A549 (cell line): ENCODE results near the gene LRIG1. TPM values are rescaled to one million over a fixed set of nuclear protein-coding genes. Genes with fewer than 3 reads are reported as not detected.

Experiments
- ATAC-seq, 2 experiments: fragments of 200-7000 bp in 1 of 2; fragments of >200 bp in 1 of 2; cut with Nextera tagmentation in 1 of 2; cut with Tn5 transposase in 1 of 2; 3 replicates each; pipeline versions ENCODE4 v1.8.0 to v1.9.1; 2018 to 2020; ENCODE audit warnings: mild to moderate bottlenecking in 1 of 2, moderate library complexity in 1 of 2
- CTCF ChIA-PET: fragments of 300-600 bp; sonication (Branson Sonifier 250); formaldehyde crosslinking; extraction: SDS; loops from one replicate; lab custom pipeline; 2021; ENCODE audit warnings: antibody characterized with exemption, inconsistent platforms; lab: Yijun Ruan, JAX
- POLR2A ChIA-PET: fragments of 350-600 bp; formaldehyde crosslinking; extraction: SDS; loops from one replicate; lab custom pipeline; 2021; ENCODE audit warnings: antibody characterized with exemption, inconsistent platforms; lab: Yijun Ruan, JAX
- DNase-seq, 2 experiments: peaks; one replicate each; pipeline versions ENCODE4 v3.0.0 to v3.0.0-alpha.2; 2011 to 2016; ENCODE audit warnings: low read depth in 1 of 2, low spot score in 1 of 2
- FAIRE-seq: peaks from 2 replicates; lab custom pipeline; 2011; peaks lifted over from hg19 to GRCh38; lab: Jason Lieb, UNC
- H3K27ac ChIP-seq, 2 experiments: fragments of >200 bp; sonication (Bioruptor Twin); formaldehyde crosslinking; 3 replicates each; pipeline ENCODE4 v1.5.1; 2016 to 2017
- H3K4me1 ChIP-seq: fragments of >200 bp; sonication (Bioruptor Twin); formaldehyde crosslinking; 3 replicates; pipeline ENCODE4 v1.6.1; 2016
- H3K4me2 ChIP-seq: fragments of >200 bp; sonication (Bioruptor Twin); formaldehyde crosslinking; 3 replicates; pipeline ENCODE4 v1.6.1; 2016
- H3K4me3 ChIP-seq: fragments of >200 bp; sonication (Bioruptor Twin); formaldehyde crosslinking; 3 replicates; pipeline ENCODE4 v1.5.1; 2016
- H3K9me3 ChIP-seq: fragments of >200 bp; sonication (Bioruptor Twin); formaldehyde crosslinking; 3 replicates; pipeline ENCODE4 v1.6.1; 2016
- CBX2 ChIP-seq: fragments of 200-600 bp; sonication (generic); IDR thresholded peaks from 2 replicates; pipeline ENCODE4 v1.6.1; 2016; ENCODE audit warnings: low read depth, mild to moderate bottlenecking, borderline replicate concordance
- CBX8 ChIP-seq: fragments of 200-600 bp; sonication (generic); IDR thresholded peaks from 2 replicates; pipeline ENCODE4 v1.6.1; 2016
- CHD2 ChIP-seq: fragments of 150-350 bp; IDR thresholded peaks from 2 replicates; pipeline ENCODE4 v1.6.1; 2014; ENCODE audit warnings: low read length; ENCODE audit not compliant: partially characterized antibody
- CHD4 ChIP-seq: fragments of 200-600 bp; sonication (generic); IDR thresholded peaks from 2 replicates; pipeline ENCODE4 v1.6.1; 2016; ENCODE audit warnings: antibody characterized with exemption, mild to moderate bottlenecking, borderline replicate concordance
- CTCF ChIP-seq: fragments of >200 bp; sonication (Bioruptor Twin); formaldehyde crosslinking; IDR thresholded peaks from 3 replicates; pipeline ENCODE4 v1.5.1; 2016
- EHMT2 ChIP-seq: fragments of 200-600 bp; sonication (generic); IDR thresholded peaks from 2 replicates; pipeline ENCODE4 v1.6.1; 2016; ENCODE audit warnings: antibody characterized with exemption, low read depth, mild to moderate bottlenecking, moderate library complexity
- FOSB ChIP-seq: fragments of 250-450 bp; sonication (Bioruptor Pico); IDR thresholded peaks from 2 replicates; pipeline ENCODE4 v1.5.0; 2020; ENCODE audit warnings: mild to moderate bottlenecking, moderate library complexity
- FOXS1 ChIP-seq: fragments of 250-450 bp; sonication (Bioruptor Pico); IDR thresholded peaks from 2 replicates; pipeline ENCODE4 v1.5.0; 2020; ENCODE audit warnings: mild to moderate bottlenecking, moderate library complexity
- HOXA7 ChIP-seq: fragments of 250-450 bp; sonication (Bioruptor Pico); IDR thresholded peaks from 2 replicates; pipeline ENCODE4 v1.5.0; 2020; ENCODE audit warnings: mild to moderate bottlenecking, moderate library complexity
- HOXB13 ChIP-seq: fragments of 250-450 bp; sonication (Bioruptor Pico); IDR thresholded peaks from 2 replicates; pipeline ENCODE4 v1.5.0; 2020; ENCODE audit warnings: low read depth, mild to moderate bottlenecking, moderate library complexity
- JUNB ChIP-seq: fragments of >200 bp; sonication (Bioruptor Twin); formaldehyde crosslinking; IDR thresholded peaks from 2 replicates; pipeline ENCODE4 v1.6.1; 2016
- KDM1A ChIP-seq: fragments of 200-600 bp; sonication (generic); IDR thresholded peaks from 2 replicates; pipeline ENCODE4 v1.6.1; 2016; ENCODE audit warnings: low read depth, mild to moderate bottlenecking
- KDM5A ChIP-seq: fragments of 200-600 bp; sonication (generic); IDR thresholded peaks from 2 replicates; pipeline ENCODE4 v1.6.1; 2016; ENCODE audit warnings: antibody characterized with exemption, mild to moderate bottlenecking
- NPAS2 ChIP-seq: fragments of 250-450 bp; sonication (Bioruptor Pico); IDR thresholded peaks from 2 replicates; pipeline ENCODE4 v1.8.0; 2022; ENCODE audit warnings: mild to moderate bottlenecking, moderate library complexity, borderline replicate concordance
- NR3C1 ChIP-seq: fragments of >200 bp; sonication (Bioruptor Twin); formaldehyde crosslinking; IDR thresholded peaks from 3 replicates; pipeline ENCODE4 v1.6.1; 2017
- PHF8 ChIP-seq: fragments of 200-600 bp; sonication (generic); IDR thresholded peaks from 2 replicates; pipeline ENCODE4 v1.6.1; 2016; ENCODE audit warnings: low read depth, mild to moderate bottlenecking, antibody characterized with exemption, moderate library complexity, borderline replicate concordance
- POLR2A ChIP-seq: IDR thresholded peaks from 2 replicates; pipeline ENCODE4 v1.6.1; 2012; ENCODE audit warnings: mild to moderate bottlenecking, low read length
- POLR2AphosphoS2 ChIP-seq: conservative IDR thresholded peaks from 2 replicates; pipeline ENCODE4 v1.6.1; 2012; ENCODE audit warnings: low read length, improper control_type of control experiment, inconsistent platforms
- RAD21 ChIP-seq, 2 experiments: fragments of >200 bp in 1 of 2; sonication (Bioruptor Twin) in 1 of 2; formaldehyde crosslinking in 1 of 2; IDR thresholded peaks in 1 of 2; conservative IDR thresholded peaks in 1 of 2; 2 replicates in 1 of 2; 3 replicates in 1 of 2; pipeline ENCODE4 v1.6.1; 2012 to 2018; ENCODE audit warnings: inconsistent platforms in 1 of 2
- REST ChIP-seq: fragments of 200-600 bp; sonication (generic); IDR thresholded peaks from 2 replicates; pipeline ENCODE4 v1.6.1; 2016; ENCODE audit warnings: antibody characterized with exemption, mild to moderate bottlenecking, moderate library complexity
- SMC3 ChIP-seq: fragments of >200 bp; sonication (Bioruptor Twin); formaldehyde crosslinking; IDR thresholded peaks from 3 replicates; pipeline ENCODE4 v1.6.1; 2018; ENCODE audit warnings: inconsistent platforms
- SREBF2 ChIP-seq: fragments of 450-650 bp; IDR thresholded peaks from 2 replicates; pipeline ENCODE4 v1.6.1; 2014; ENCODE audit warnings: mild to moderate bottlenecking, moderate library complexity
- USF2 ChIP-seq: fragments of 450-650 bp; IDR thresholded peaks from 2 replicates; pipeline ENCODE4 v1.6.1; 2014; ENCODE audit warnings: antibody characterized with exemption
- ZFP36 ChIP-seq: fragments of 450-650 bp; IDR thresholded peaks from 2 replicates; pipeline ENCODE4 v1.6.1; 2014; ENCODE audit warnings: borderline replicate concordance; ENCODE audit not compliant: partially characterized antibody
- ZSCAN20 ChIP-seq: fragments of 250-450 bp; sonication (Bioruptor Pico); IDR thresholded peaks from 2 replicates; pipeline ENCODE4 v1.8.0; 2022; ENCODE audit warnings: mild to moderate bottlenecking, moderate library complexity
- WGBS: methylation state at CpG from one replicate; pipeline ENCODE4 v1.1.6; 2017; ENCODE audit errors: missing lambda C conversion rate; 5-methylcytosine and 5-hydroxymethylcytosine counted together
- polyA plus RNA-seq, 4 experiments: library from polyadenylated mRNA; depleted of rRNA in 3 of 4; stranded (reverse); fragments of >200 nt; fragmentation: RNase III in 1 of 4; extraction: RNeasy Plus Mini Kit Qiagen cat#74134 plus additional on column Dnase treatment in 1 of 4; gene quantifications; 2 replicates in 3 of 4; 3 replicates in 1 of 4; pipeline ENCODE4 v1.2.3, GENCODE V29; 2011 to 2017

LRIG1 gene
- polyA plus RNA-seq, 2 of the 4 experiments (the other 2 are of a cell fraction): 1.8 to 6.2 TPM

GRCh38 chr3:66433522-66433782 is 67.4 kb downstream of the LRIG1 start:
- FAIRE-seq (no peak), DNase-seq (no peak), ATAC-seq (no peak)
- Histone ChIP-seq H3K9me3 (no peaks in the 10 kb centered on the region), H3K4me2 (no peak overlapping the region), H3K4me3 (no peak overlapping the region), H3K27ac (no peak overlapping the region), H3K4me1 (peaks cover 9% of the 10 kb centered on the region)
- 87% methylated on average over 4 of the region's 4 CpGs for WGBS
- ChIA-PET CTCF (interaction anchor here (2.3 kb wide), 1 partner anchor 26 kb away, joined by 9 read pairs; no protein-coding TSS in a partner anchor), POLR2A (no interaction called here)
- TF ChIP-seq HOXB13 (CRISPR knock-in tag): no peak
- TF ChIP-seq JUNB: no peak

- ATAC-seq (no peak), FAIRE-seq (no peak), DNase-seq (no peak)
- TF ChIP-seq POLR2A: no peak
- no peak for TF ChIP-seq HOXA7 (CRISPR knock-in tag)
- no peak for TF ChIP-seq CHD4
- TF ChIP-seq CTCF: no peak
- TF ChIP-seq CHD2: no peak
- Histone ChIP-seq H3K27ac (no peak overlapping the region), H3K4me1 (peaks cover 14% of the 10 kb centered on the region), H3K9me3 (no peaks in the 10 kb centered on the region), H3K4me2 (no peak overlapping the region), H3K4me3 (no peak overlapping the region)
- ChIA-PET CTCF (interaction anchor here (2.3 kb wide), 1 partner anchor 25 kb away, joined by 9 read pairs; no protein-coding TSS in a partner anchor), POLR2A (no interaction called here)
- WGBS: 90% methylated on average over 9 of the region's 9 CpGs
These were observed 67.9 kb downstream of the LRIG1 start for GRCh38 chr3:66432767-66433521.

- Histone ChIP-seq H3K4me1 (peaks cover 14% of the 10 kb centered on the region), H3K4me3 (no peak overlapping the region), H3K4me2 (no peak overlapping the region), H3K9me3 (no peaks in the 10 kb centered on the region), H3K27ac (no peak overlapping the region)
- DNase-seq (no peak), ATAC-seq (no peak), FAIRE-seq (no peak)
- TF ChIP-seq RAD21 (conservative IDR thresholded peaks at IDR 0.05 in 1 of 2, IDR thresholded peaks at IDR 0.05 in 1 of 2): no peak
- CTCF ChIA-PET: interaction anchor here (2.3 kb wide), 1 partner anchor 24 kb away, joined by 9 read pairs; no protein-coding TSS in a partner anchor
- POLR2A ChIA-PET: no interaction called here
- 85% methylated on average over 9 of the region's 11 CpGs for WGBS
These were observed 68.6 kb downstream of the LRIG1 start for GRCh38 chr3:66432041-66432766.

GRCh38 chr3:66431494-66431893 is 69.3 kb downstream of the LRIG1 start:
- POLR2A ChIA-PET: no interaction called here
- CTCF ChIA-PET: no interaction called here
- FAIRE-seq (no peak), DNase-seq (no peak), ATAC-seq (no peak)
- Histone ChIP-seq H3K9me3 (no peaks in the 10 kb centered on the region), H3K4me1 (peaks cover 14% of the 10 kb centered on the region), H3K4me3 (no peak overlapping the region), H3K27ac (no peak overlapping the region), H3K4me2 (no peak overlapping the region)
- 88% methylated on average over 3 of the region's 3 CpGs for WGBS
- TF ChIP-seq POLR2AphosphoS2 (no peak), FOSB (CRISPR knock-in tag) (no peak), CBX8 (no peak), CBX2 (no peak), NR3C1 (no peak), USF2 (no peak), KDM5A (no peak), ZSCAN20 (CRISPR knock-in tag) (no peak), ZFP36 (no peak), PHF8 (no peak), EHMT2 (no peak), SREBF2 (no peak), REST (no peak), SMC3 (no peak), FOXS1 (CRISPR knock-in tag) (no peak), NPAS2 (CRISPR knock-in tag) (no peak), KDM1A (no peak)
